Osteocyte (in vitro differentiated cells): ENCODE results near the gene PIGU. TPM values are rescaled to one million over a fixed set of nuclear protein-coding genes. Genes with fewer than 3 reads are reported as not detected.
"Not testable (repeated sequence)": the region's sequence is repeated elsewhere in the genome, so short reads cannot be mapped to it uniquely, and the experiment has no call there.

Source experiments
- DNase-seq: peaks from one replicate; pipeline ENCODE4 v3.0.0; 2021; ENCODE audit warnings: mixed read lengths; ENCODE audit not compliant: unreplicated experiment; ENCODE audit errors: extremely low spot score
- H3K27ac Mint-ChIP-seq: one replicate; pipeline ENCODE4 v1.8.0; 2021; ENCODE audit warnings: mild to moderate bottlenecking, mixed read lengths; ENCODE audit not compliant: unreplicated experiment
- H3K27me3 Mint-ChIP-seq: one replicate; pipeline ENCODE4 v1.8.0; 2021; ENCODE audit warnings: mixed read lengths; ENCODE audit not compliant: unreplicated experiment
- H3K36me3 Mint-ChIP-seq: one replicate; pipeline ENCODE4 v1.8.0; 2021; ENCODE audit warnings: mixed read lengths; ENCODE audit not compliant: unreplicated experiment
- H3K4me1 Mint-ChIP-seq: one replicate; pipeline ENCODE4 v1.8.0; 2021; ENCODE audit warnings: mixed read lengths; ENCODE audit not compliant: unreplicated experiment
- H3K4me3 Mint-ChIP-seq: one replicate; pipeline ENCODE4 v1.8.0; 2021; ENCODE audit warnings: mild to moderate bottlenecking, moderate library complexity, mixed read lengths; ENCODE audit not compliant: unreplicated experiment
- H3K9me3 Mint-ChIP-seq: one replicate; pipeline ENCODE4 v1.8.0; 2021; ENCODE audit warnings: mixed read lengths; ENCODE audit not compliant: unreplicated experiment
- CTCF ChIP-seq: fragments of 200-600 bp; sonication (generic); IDR thresholded peaks from 2 replicates; pipeline ENCODE4 v1.5.0; 2021; ENCODE audit warnings: antibody characterized with exemption, mild to moderate bottlenecking, moderate library complexity
- total RNA-seq: library from RNA; stranded (reverse); gene quantifications from 2 replicates; pipeline ENCODE4 v1.2.1, GENCODE V29; 2021

PIGU gene
- total RNA-seq, 1 donor from 2014 or later: 15.5 TPM

- Mint-ChIP-seq H3K27me3 (no peaks in the 10 kb centered on the region), H3K36me3 (peaks cover 19% of the 10 kb centered on the region), H3K4me1 (peaks cover 10% of the 10 kb centered on the region), H3K9me3 (no peaks in the 10 kb centered on the region), H3K4me3 (no peak overlapping the region), H3K27ac (no peak overlapping the region)
- DNase-seq: no peak
- no peak for TF ChIP-seq CTCF
Measured at GRCh38 chr20:34717230-34718095, 40.6 kb upstream of the PIGU start.

- no peak for DNase-seq
- no peak for TF ChIP-seq CTCF
Measured at GRCh38 chr20:34716921-34717229, 40.0 kb upstream of the PIGU start.

GRCh38 chr20:34715384-34715783 is 38.5 kb upstream of the PIGU start:
- Mint-ChIP-seq H3K27me3 (no peaks in the 10 kb centered on the region), H3K27ac (no peak overlapping the region), H3K9me3 (no peaks in the 10 kb centered on the region), H3K4me1 (peaks cover 18% of the 10 kb centered on the region), H3K4me3 (no peak overlapping the region), H3K36me3 (peaks cover 20% of the 10 kb centered on the region)
- no peak for DNase-seq
- TF ChIP-seq CTCF: no peak

More at GRCh38 chr20:34716921-34717229, 40.0 kb upstream of the PIGU start:
- no peak overlapping the region for H3K27ac Mint-ChIP-seq
- no peak overlapping the region for H3K4me3 Mint-ChIP-seq
- H3K27me3 Mint-ChIP-seq: no peaks in the 10 kb centered on the region
- H3K4me1 Mint-ChIP-seq: peaks cover 11% of the 10 kb centered on the region
- H3K36me3 Mint-ChIP-seq: peaks cover 20% of the 10 kb centered on the region
- H3K9me3 Mint-ChIP-seq: no peaks in the 10 kb centered on the region

GRCh38 chr20:34713944-34714515 is 37.1 kb upstream of the PIGU start:
- peaks cover 20% of the 10 kb centered on the region for H3K4me1 Mint-ChIP-seq
- not testable (repeated sequence) for H3K27me3 Mint-ChIP-seq, H3K9me3 Mint-ChIP-seq, DNase-seq, H3K4me3 Mint-ChIP-seq
- peaks cover 14% of the 10 kb centered on the region for H3K36me3 Mint-ChIP-seq
- peak overlapping the region; percentile 73 for H3K27ac Mint-ChIP-seq

GRCh38 chr20:34713194-34713943 is 36.5 kb upstream of the PIGU start:
- TF ChIP-seq CTCF: no peak
- Mint-ChIP-seq H3K27ac (peak overlapping the region; percentile 73), H3K4me3 (no peak overlapping the region), H3K36me3 (peaks cover 14% of the 10 kb centered on the region), H3K4me1 (peaks cover 24% of the 10 kb centered on the region), H3K9me3 (no peaks in the 10 kb centered on the region), H3K27me3 (no peaks in the 10 kb centered on the region)
- DNase-seq: no peak
